PC-3 (cell line): ENCODE results near the gene ATF7IP2. TPM values are rescaled to one million over a fixed set of nuclear protein-coding genes. Genes with fewer than 3 reads are reported as not detected.
"Not testable (repeated sequence)": the region's sequence is repeated elsewhere in the genome, so short reads cannot be mapped to it uniquely, and the experiment has no call there.

Experiments
- ATAC-seq: fragments of 200-7000 bp; cut with Tn5 transposase; 2 replicates; pipeline ENCODE4 v1.9.1; 2020; ENCODE audit warnings: mild to moderate bottlenecking, moderate library complexity
- BruUV-seq: library from RNA; stranded (reverse); fragments of 400-500 nt; replicated peaks from 2 replicates; lab custom pipeline; 2021; lab: Mats Ljungman, UMichigan
- CTCF ChIA-PET: fragments of 300-600 bp; sonication (Branson Sonifier 250); formaldehyde crosslinking; loops from one replicate; lab custom pipeline; 2022; ENCODE audit warnings: antibody characterized with exemption; lab: Charles Lee
- POLR2A ChIA-PET: fragments of 300-600 bp; sonication (Branson Sonifier 250); formaldehyde crosslinking; loops from one replicate; lab custom pipeline; 2022; ENCODE audit warnings: antibody characterized with exemption; ENCODE audit not compliant: unreplicated experiment; lab: Charles Lee
- DNase-seq: peaks from one replicate; pipeline ENCODE4 v3.0.0-alpha.2; 2015
- H2AFZ ChIP-seq: fragments of 300-600 bp; sonication (generic); 2 replicates; pipeline ENCODE4 v1.6.0; 2016; ENCODE audit warnings: antibody characterized with exemption, low read length
- H3F3A ChIP-seq: fragments of 300-600 bp; sonication (generic); one replicate; pipeline ENCODE4 v1.6.0; 2017; ENCODE audit warnings: antibody characterized with exemption, low read length, control low read depth, mild to moderate bottlenecking; ENCODE audit not compliant: unreplicated experiment
- H3K27ac ChIP-seq: fragments of 300-600 bp; sonication (generic); 2 replicates; pipeline ENCODE4 v1.5.1; 2016; ENCODE audit warnings: mild to moderate bottlenecking, low read length
- H3K27me3 ChIP-seq: fragments of 300-600 bp; sonication (generic); 2 replicates; pipeline ENCODE4 v1.6.1; 2016; ENCODE audit warnings: low read length, mixed read lengths
- H3K36me3 ChIP-seq: fragments of 300-600 bp; sonication (generic); 2 replicates; pipeline ENCODE4 v1.6.1; 2016; ENCODE audit warnings: low read depth, mixed run types, low read length, mixed read lengths
- H3K4me1 ChIP-seq: fragments of 300-600 bp; sonication (generic); 2 replicates; pipeline ENCODE4 v1.5.1; 2016; ENCODE audit warnings: low read length; ENCODE audit not compliant: insufficient read depth
- H3K4me2 ChIP-seq: fragments of 300-600 bp; sonication (generic); 2 replicates; pipeline ENCODE4 v1.6.0; 2016; ENCODE audit warnings: low read length
- H3K4me3 ChIP-seq: fragments of 300-600 bp; sonication (generic); 2 replicates; pipeline ENCODE4 v1.5.1; 2016; ENCODE audit warnings: mild to moderate bottlenecking, low read length, mixed read lengths
- H3K79me2 ChIP-seq: fragments of 300-600 bp; sonication (generic); 2 replicates; pipeline ENCODE4 v1.6.1; 2017; ENCODE audit warnings: low read length, mixed read lengths
- H3K9ac ChIP-seq: fragments of 300-600 bp; sonication (generic); 2 replicates; pipeline ENCODE4 v1.6.0; 2016; ENCODE audit warnings: mild to moderate bottlenecking, low read length
- H3K9me2 ChIP-seq: fragments of 300-600 bp; sonication (generic); replicated peaks from 2 replicates; pipeline ENCODE4 v1.6.1; 2016; ENCODE audit warnings: mixed run types, low read length, mixed read lengths
- H3K9me3 ChIP-seq: fragments of 300-600 bp; sonication (generic); 2 replicates; pipeline ENCODE4 v1.6.1; 2016; ENCODE audit warnings: low read length, mixed read lengths
- H4K20me1 ChIP-seq: fragments of 300-600 bp; sonication (generic); 2 replicates; pipeline ENCODE4 v1.6.1; 2016; ENCODE audit warnings: low read length, mixed read lengths
- EZH2 ChIP-seq: fragments of 300-600 bp; sonication (generic); IDR thresholded peaks from one replicate; pipeline ENCODE4 v1.6.1; 2017; ENCODE audit warnings: antibody characterized with exemption, mild to moderate bottlenecking, low read length; ENCODE audit not compliant: unreplicated experiment
- EZH2phosphoT487 ChIP-seq: fragments of 300-600 bp; sonication (generic); IDR thresholded peaks from 2 replicates; pipeline ENCODE4 v1.6.1; 2018; ENCODE audit warnings: mild to moderate bottlenecking, antibody characterized with exemption, low read length, borderline replicate concordance
- intact Hi-C: fragments of 100-400 bp; cut with micrococcal nuclease; formaldehyde crosslinking; loops from 2 replicates; pipeline ENCODE4 v1.9.0; 2023
- total RNA-seq: library from RNA; depleted of rRNA; stranded (reverse); fragments of >200 nt; gene quantifications from 2 replicates; pipeline ENCODE4 v1.2.3, GENCODE V29; 2014
- TF ChIP-seq, protein P1 (sequence below): fragments of 300-600 bp; sonication (generic); conservative IDR thresholded peaks from 2 replicates; pipeline ENCODE4 v1.5.1; 2017; ENCODE audit warnings: antibody characterized with exemption, low read depth, mild to moderate bottlenecking, low read length

Gene ATF7IP2
- total RNA-seq, 1 experiment from 2014 or later = 6.2 TPM

DNA sequence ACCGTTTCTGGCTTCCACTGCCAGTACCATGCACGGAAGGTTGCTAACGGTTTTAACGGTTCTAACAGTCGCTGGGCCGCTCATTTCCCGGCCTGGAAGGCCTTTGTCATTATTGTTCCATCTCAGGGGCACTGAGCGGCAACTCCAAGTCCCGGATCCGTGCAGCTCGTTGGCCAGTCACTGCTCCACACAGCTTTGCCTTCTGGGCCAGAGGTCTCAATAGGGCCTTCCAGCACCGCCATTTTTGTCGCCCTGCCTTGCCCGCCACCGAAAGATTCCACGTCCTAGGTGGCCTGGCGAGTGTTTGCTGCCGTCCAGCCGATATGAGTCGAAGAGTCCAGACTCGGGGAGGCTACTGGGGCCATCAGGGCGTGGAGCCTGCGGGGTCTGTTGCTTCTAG, 30.3 kb upstream of the ATF7IP2 start:
- no peak for ATAC-seq
- no TSS peak for BruUV-seq
- Histone ChIP-seq H3K4me1 (no peaks in the 10 kb centered on the region), H3K36me3 (no peaks in the 10 kb centered on the region), H2AFZ (no peak overlapping the region), H3K27ac (no peak overlapping the region), H3K79me2 (no peaks in the 10 kb centered on the region), H3K4me2 (no peak overlapping the region), H3K9me3 (no peaks in the 10 kb centered on the region), H3K9me2 (no peaks in the 10 kb centered on the region), H4K20me1 (no peaks in the 10 kb centered on the region), H3K9ac (no peak overlapping the region), H3F3A (no peaks in the 10 kb centered on the region), H3K27me3 (peaks cover 11% of the 10 kb centered on the region; the same call in 1 of the 2 replicates), H3K4me3 (no peak overlapping the region)
- ChIA-PET POLR2A (no interaction called here), CTCF (no interaction called here)
- TF ChIP-seq EZH2 (no peak), EZH2phosphoT487 (no peak)
- TF ChIP-seq, protein P1, sequence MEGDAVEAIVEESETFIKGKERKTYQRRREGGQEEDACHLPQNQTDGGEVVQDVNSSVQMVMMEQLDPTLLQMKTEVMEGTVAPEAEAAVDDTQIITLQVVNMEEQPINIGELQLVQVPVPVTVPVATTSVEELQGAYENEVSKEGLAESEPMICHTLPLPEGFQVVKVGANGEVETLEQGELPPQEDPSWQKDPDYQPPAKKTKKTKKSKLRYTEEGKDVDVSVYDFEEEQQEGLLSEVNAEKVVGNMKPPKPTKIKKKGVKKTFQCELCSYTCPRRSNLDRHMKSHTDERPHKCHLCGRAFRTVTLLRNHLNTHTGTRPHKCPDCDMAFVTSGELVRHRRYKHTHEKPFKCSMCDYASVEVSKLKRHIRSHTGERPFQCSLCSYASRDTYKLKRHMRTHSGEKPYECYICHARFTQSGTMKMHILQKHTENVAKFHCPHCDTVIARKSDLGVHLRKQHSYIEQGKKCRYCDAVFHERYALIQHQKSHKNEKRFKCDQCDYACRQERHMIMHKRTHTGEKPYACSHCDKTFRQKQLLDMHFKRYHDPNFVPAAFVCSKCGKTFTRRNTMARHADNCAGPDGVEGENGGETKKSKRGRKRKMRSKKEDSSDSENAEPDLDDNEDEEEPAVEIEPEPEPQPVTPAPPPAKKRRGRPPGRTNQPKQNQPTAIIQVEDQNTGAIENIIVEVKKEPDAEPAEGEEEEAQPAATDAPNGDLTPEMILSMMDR = no peak
- intact Hi-C loops = no loop called here
- DNase-seq = no peak

DNA sequence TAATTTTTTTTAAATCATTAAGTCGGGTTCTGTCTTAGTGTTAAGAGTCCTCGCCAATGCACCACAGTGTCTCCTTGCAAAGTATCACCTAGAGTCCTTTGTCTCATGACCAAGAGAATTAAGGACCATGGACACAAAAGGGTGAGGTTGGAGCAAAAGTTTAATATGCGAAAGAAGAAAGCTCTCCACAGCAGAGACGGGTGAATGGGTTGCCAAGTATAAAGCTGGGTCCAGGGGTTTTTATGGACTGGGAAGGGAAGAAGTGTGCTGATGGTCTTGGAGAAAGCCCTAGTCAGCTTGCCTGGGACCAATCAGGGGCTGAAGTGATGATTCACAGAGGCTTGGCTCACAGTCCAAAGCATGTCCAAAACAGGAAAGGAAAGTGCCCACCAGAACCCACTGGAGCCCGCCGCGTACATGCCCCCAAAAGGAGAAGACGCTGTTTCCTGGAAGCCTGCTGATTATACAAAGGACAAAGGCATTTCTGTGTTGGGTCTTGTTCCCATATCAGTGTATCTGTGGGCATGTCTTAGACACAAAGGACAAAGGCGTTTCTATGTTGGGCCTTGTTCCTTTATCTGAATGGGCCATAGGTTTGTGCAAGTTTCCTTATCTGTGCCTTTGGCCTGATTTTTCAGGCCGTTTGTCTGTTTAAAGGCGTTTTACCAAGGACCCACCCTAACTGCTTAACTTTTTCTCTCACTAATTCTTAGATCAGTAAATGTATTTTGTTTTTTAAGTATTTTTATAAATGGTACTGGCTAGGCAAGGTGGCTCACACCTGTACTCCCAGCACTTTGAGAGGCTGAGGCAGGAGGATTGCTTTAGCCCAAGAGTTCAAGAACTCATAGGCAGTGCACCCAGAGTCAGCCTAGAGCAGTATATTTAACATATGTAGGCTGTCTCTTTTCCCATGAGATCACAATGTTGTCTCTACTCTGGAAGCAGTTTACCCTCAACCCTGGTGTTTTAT, 28.7 kb upstream of the ATF7IP2 start:
- no peak overlapping the region for H3K9ac ChIP-seq
- no peak overlapping the region for H2AFZ ChIP-seq
- H3K36me3 ChIP-seq = no peaks in the 10 kb centered on the region
- DNase-seq = no peak
- no peaks in the 10 kb centered on the region for H3K9me2 ChIP-seq
- BruUV-seq = no TSS peak
- no peak overlapping the region for H3K4me2 ChIP-seq
- no peak for TF ChIP-seq EZH2phosphoT487
- no peak for TF ChIP-seq EZH2
- TF ChIP-seq, protein P1 = no peak
- H3K27ac ChIP-seq = no peak overlapping the region
- H3K4me3 ChIP-seq = no peak overlapping the region
- intact Hi-C loops = no loop called here
- no peaks in the 10 kb centered on the region for H3K4me1 ChIP-seq
- ATAC-seq = no peak
- ChIA-PET POLR2A (no interaction called here), CTCF (no interaction called here)
- no peaks in the 10 kb centered on the region for H3F3A ChIP-seq
- H3K79me2 ChIP-seq = no peaks in the 10 kb centered on the region
- no peaks in the 10 kb centered on the region for H4K20me1 ChIP-seq
- no peaks in the 10 kb centered on the region for H3K9me3 ChIP-seq
- H3K27me3 ChIP-seq = peaks cover 11% of the 10 kb centered on the region; the same call in 1 of the 2 replicates

DNA sequence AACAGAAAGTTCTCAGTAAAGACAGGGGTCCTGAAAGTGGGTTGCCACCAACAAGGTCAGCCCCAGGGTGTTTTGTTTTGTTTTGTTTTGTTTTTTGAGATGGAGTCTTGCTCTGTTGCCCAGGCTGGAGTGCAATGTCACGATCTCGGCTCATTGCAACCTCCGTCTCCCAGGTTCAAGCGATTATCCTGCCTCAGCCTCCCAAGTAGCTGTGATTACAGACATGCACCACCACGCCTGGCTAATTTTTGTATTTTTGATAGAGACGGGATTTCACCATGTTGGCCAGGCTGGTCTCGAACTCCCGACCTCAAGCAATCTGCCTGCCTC, 24.1 kb upstream of the ATF7IP2 start:
- BruUV-seq, H3K9me3 ChIP-seq, H3F3A ChIP-seq, H3K4me2 ChIP-seq, CTCF ChIA-PET, DNase-seq, H2AFZ ChIP-seq, H3K79me2 ChIP-seq, intact Hi-C loops, H3K9ac ChIP-seq, H3K36me3 ChIP-seq, H3K4me3 ChIP-seq, H3K4me1 ChIP-seq, ATAC-seq, H3K27ac ChIP-seq, H3K9me2 ChIP-seq, POLR2A ChIA-PET, H4K20me1 ChIP-seq: not testable (repeated sequence)
- peaks cover 11% of the 10 kb centered on the region; the same call in 1 of the 2 replicates for H3K27me3 ChIP-seq
